Measurements from ENCODE around the gene DLX4.

Gene DLX4

GRCh38 chr17:49946964-49947584, 21.9 kb upstream of the DLX4 start:
- DNase-seq (ENCODE audit: low spot score), result no peak

- DNase-seq (ENCODE audit: low spot score), result no peak
These were observed 19.4 kb upstream of the DLX4 start for GRCh38 chr17:49949634-49950033.

GRCh38 chr17:49951362-49952082, 17.5 kb upstream of the DLX4 start:
- no peak for DNase-seq (ENCODE audit: low spot score)

GRCh38 chr17:49952209-49952911, 16.6 kb upstream of the DLX4 start:
- peak; percentile 92 for DNase-seq (ENCODE audit: low spot score)

- DNase-seq (ENCODE audit: low spot score), result no peak
These were observed 16.0 kb upstream of the DLX4 start for GRCh38 chr17:49952912-49953497.

GRCh38 chr17:49955157-49955556, 13.8 kb upstream of the DLX4 start:
- DNase-seq (ENCODE audit: low spot score), result no peak

GRCh38 chr17:49956780-49957179, 12.2 kb upstream of the DLX4 start:
- no peak for DNase-seq (ENCODE audit: low spot score)

- no peak for DNase-seq (ENCODE audit: low spot score)
These were observed 11.6 kb upstream of the DLX4 start for GRCh38 chr17:49957350-49957749.

- DNase-seq (ENCODE audit: low spot score), result no peak
These were observed 10.3 kb upstream of the DLX4 start for GRCh38 chr17:49958723-49959122.

GRCh38 chr17:49959183-49959935, 9.6 kb upstream of the DLX4 start:
- no peak for DNase-seq (ENCODE audit: low spot score)

- no peak for DNase-seq (ENCODE audit: low spot score)
These were observed 6.2 kb upstream of the DLX4 start for GRCh38 chr17:49962599-49963308.

GRCh38 chr17:49963309-49963625, 5.7 kb upstream of the DLX4 start:
- DNase-seq (ENCODE audit: low spot score), result no peak

GRCh38 chr17:49963626-49964302, 5.2 kb upstream of the DLX4 start:
- DNase-seq (ENCODE audit: low spot score), result peak; percentile 83

GRCh38 chr17:49964303-49964768, 4.7 kb upstream of the DLX4 start:
- DNase-seq (ENCODE audit: low spot score), result no peak

- DNase-seq (ENCODE audit: low spot score), result no peak
These were observed 4.0 kb upstream of the DLX4 start for GRCh38 chr17:49964769-49965523.

- DNase-seq (ENCODE audit: low spot score), result no peak
These were observed 3.5 kb upstream of the DLX4 start for GRCh38 chr17:49965524-49965909.

GRCh38 chr17:49966767-49967166, 2.2 kb upstream of the DLX4 start:
- no peak for DNase-seq (ENCODE audit: low spot score)

GRCh38 chr17:49967205-49967604, 1.8 kb upstream of the DLX4 start:
- DNase-seq (ENCODE audit: low spot score), result no peak

- no peak for DNase-seq (ENCODE audit: low spot score)
These were observed 1.2 kb upstream of the DLX4 start for GRCh38 chr17:49967621-49968404.

Data from ecto neural progenitor cell (in vitro differentiated cells).